ENCODE results near the gene FGF21. TPM values are rescaled to one million over a fixed set of nuclear protein-coding genes. Genes with fewer than 3 reads are reported as not detected.

FGF21 gene
- total and polyA plus RNA-seq, 2 donors (not counting 1 experiment from before 2014, with no cell fraction given) = not detected

DNA sequence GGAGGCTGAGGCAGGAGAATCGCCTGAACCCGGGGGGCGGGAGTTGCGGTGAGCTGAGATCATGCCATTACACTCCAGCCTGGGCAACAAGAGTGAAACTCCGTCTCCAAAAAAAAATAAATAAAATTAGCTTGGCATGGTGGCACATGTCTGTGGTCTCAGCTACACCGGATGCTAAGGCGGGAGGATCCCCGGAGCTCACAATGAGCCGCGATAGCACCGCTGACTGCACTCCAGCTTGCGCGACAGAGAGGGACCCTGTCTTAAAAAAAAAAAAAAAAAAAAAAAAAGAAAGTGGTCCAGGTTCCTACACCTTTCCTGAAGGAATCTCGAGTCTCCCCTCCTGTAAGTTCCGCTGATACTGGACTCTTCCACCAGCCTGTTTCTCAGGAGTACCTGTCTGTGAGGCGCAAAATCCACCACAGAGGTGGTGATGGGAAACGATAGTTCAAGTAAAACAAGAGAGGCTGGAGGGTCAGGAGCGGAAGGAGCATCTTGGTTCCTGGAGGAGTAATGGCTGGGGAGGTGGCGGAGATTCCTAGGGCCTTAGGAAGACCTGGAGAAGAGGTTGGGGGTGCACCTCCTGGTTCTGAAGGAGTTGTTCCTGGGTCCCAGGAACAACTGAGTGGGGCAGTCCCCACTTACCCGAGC, 3.4 kb upstream of the FGF21 start:
- no peak overlapping the region for H3K27ac ChIP-seq (ENCODE audit: insufficient read depth, low read length)
- no peaks in the 10 kb centered on the region for H4K20me1 ChIP-seq (ENCODE audit: control insufficient read depth, extremely low read depth, insufficient read depth, low read length)
- no peak overlapping the region for H3K9ac ChIP-seq (ENCODE audit: insufficient read depth, low read length)
- H3K4me2 ChIP-seq (ENCODE audit: extremely low read depth, insufficient read depth, low read length) = peak overlapping the region; percentile 48
- H3K4me3 ChIP-seq (replicated peaks in 1 of 4; ENCODE audit: control extremely low read depth in 1 of 4, insufficient read depth in 1 of 4, low read depth in 3 of 4, low read length in 4 of 4) = peak overlapping the region in 3 of 4 experiments; percentile 4 to 37 (median 4)
- peaks cover 3% of the 10 kb centered on the region for H3K4me1 ChIP-seq (ENCODE audit: control insufficient read depth, extremely low read depth, insufficient read depth, low read length)
- H2AFZ ChIP-seq (ENCODE audit: low read length) = no peak overlapping the region
- H3K9me3 ChIP-seq (ENCODE audit: control insufficient read depth, insufficient read depth, low read depth, low read length) = no peaks in the 10 kb centered on the region
- TF ChIP-seq, protein P1, sequence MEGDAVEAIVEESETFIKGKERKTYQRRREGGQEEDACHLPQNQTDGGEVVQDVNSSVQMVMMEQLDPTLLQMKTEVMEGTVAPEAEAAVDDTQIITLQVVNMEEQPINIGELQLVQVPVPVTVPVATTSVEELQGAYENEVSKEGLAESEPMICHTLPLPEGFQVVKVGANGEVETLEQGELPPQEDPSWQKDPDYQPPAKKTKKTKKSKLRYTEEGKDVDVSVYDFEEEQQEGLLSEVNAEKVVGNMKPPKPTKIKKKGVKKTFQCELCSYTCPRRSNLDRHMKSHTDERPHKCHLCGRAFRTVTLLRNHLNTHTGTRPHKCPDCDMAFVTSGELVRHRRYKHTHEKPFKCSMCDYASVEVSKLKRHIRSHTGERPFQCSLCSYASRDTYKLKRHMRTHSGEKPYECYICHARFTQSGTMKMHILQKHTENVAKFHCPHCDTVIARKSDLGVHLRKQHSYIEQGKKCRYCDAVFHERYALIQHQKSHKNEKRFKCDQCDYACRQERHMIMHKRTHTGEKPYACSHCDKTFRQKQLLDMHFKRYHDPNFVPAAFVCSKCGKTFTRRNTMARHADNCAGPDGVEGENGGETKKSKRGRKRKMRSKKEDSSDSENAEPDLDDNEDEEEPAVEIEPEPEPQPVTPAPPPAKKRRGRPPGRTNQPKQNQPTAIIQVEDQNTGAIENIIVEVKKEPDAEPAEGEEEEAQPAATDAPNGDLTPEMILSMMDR (conservative IDR thresholded peaks at IDR 0.05 in 1 of 2, IDR thresholded peaks at IDR 0.05 in 1 of 2; ENCODE audit: low read depth in 1 of 2, low read length in 2 of 2) = no peak
- TF ChIP-seq EZH2 (IDR thresholded peaks at IDR 0.05; ENCODE audit: low read length, missing control alignments) = no peak
- H3K27me3 ChIP-seq (ENCODE audit: control insufficient read depth, insufficient read depth, low read length) = peaks cover 22% of the 10 kb centered on the region
- no peaks in the 10 kb centered on the region for H3K36me3 ChIP-seq (ENCODE audit: control insufficient read depth, insufficient read depth, low read length)
- H3K79me2 ChIP-seq (ENCODE audit: control insufficient read depth, insufficient read depth, low read length) = no peaks in the 10 kb centered on the region
- DNase-seq (ENCODE audit: low read depth in 2 of 2) = no peak

DNA sequence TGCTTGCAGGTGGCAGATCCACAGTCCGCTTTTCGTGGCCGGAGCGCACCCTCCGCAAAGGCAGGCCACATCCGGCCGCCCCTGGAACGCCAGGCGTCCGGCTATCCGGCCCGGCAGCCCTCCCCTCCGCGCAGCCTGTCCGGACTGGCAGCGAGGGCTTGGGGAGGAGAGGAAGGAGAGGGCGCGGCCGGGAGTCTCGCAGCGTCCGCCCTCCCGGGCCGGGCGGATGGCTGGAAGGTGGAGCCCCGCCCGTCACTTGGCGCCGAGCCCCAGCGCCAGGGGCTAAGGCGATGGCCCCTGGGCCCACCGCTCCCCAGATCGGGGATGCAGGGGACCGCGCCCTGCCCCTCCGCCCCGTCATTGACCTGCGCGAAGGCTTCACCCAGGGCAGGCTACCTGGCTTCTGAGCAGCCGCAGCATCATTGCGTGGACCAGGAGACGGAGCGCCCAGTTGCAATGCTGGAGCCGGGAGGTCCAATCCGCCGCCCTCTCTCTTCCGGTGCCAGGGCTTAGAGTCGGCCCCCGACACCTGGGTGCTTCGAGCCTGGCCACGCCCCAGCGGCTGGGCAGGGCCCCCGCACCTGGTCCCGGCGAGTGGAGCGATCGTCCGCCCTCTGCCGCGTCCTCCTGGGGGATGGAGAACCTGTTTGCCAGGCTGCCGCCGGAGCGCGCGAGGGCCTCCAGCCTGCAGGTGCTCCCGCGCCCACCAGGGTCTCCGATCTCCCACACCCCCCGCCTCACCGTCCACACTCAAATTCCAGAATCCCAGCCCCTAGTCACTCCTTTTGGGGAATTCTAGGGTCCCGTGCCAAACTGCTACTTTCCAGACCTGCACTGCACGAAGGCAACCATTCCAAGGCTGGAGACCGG, 2.6 kb upstream of the FGF21 start, which contains the start of gene FUT1:
TSS of gene FUT1 (minus strand) at position 146 of the 870 bp plus-strand sequence. CDS start 1,360 bp downstream, outside the sequence.
- H3K9ac ChIP-seq (ENCODE audit: insufficient read depth, low read length) = no peak within 1 kb of the TSS
- peak within 1 kb of the TSS; percentile 48 for H3K4me2 ChIP-seq (ENCODE audit: extremely low read depth, insufficient read depth, low read length)
- H2AFZ ChIP-seq (ENCODE audit: low read length) = no peak within 1 kb of the TSS
- no peak within 1 kb of the TSS for H3K27ac ChIP-seq (ENCODE audit: insufficient read depth, low read length)
- H3K36me3 ChIP-seq (ENCODE audit: control insufficient read depth, insufficient read depth, low read length) = no peaks in the 10 kb centered on the region
- H3K27me3 ChIP-seq (ENCODE audit: control insufficient read depth, insufficient read depth, low read length) = peaks cover 22% of the 10 kb centered on the region
- DNase-seq (ENCODE audit: low read depth in 2 of 2) = peak in 1 of 2 donors; percentile 40
- TF ChIP-seq EZH2 (IDR thresholded peaks at IDR 0.05; ENCODE audit: low read length, missing control alignments) = peak; percentile 59
- TF ChIP-seq, protein P1 (conservative IDR thresholded peaks at IDR 0.05 in 1 of 2, IDR thresholded peaks at IDR 0.05 in 1 of 2; ENCODE audit: low read depth in 1 of 2, low read length in 2 of 2) = no peak
- no peaks in the 10 kb centered on the region for H3K9me3 ChIP-seq (ENCODE audit: control insufficient read depth, insufficient read depth, low read depth, low read length)
- H4K20me1 ChIP-seq (ENCODE audit: control insufficient read depth, extremely low read depth, insufficient read depth, low read length) = no peaks in the 10 kb centered on the region
- no peaks in the 10 kb centered on the region for H3K79me2 ChIP-seq (ENCODE audit: control insufficient read depth, insufficient read depth, low read length)
- peak within 1 kb of the TSS in 3 of 4 experiments; percentile 4 to 37 (median 4) for H3K4me3 ChIP-seq (replicated peaks in 1 of 4; ENCODE audit: control extremely low read depth in 1 of 4, insufficient read depth in 1 of 4, low read depth in 3 of 4, low read length in 4 of 4)
- H3K4me1 ChIP-seq (ENCODE audit: control insufficient read depth, extremely low read depth, insufficient read depth, low read length) = peaks cover 3% of the 10 kb centered on the region

DNA sequence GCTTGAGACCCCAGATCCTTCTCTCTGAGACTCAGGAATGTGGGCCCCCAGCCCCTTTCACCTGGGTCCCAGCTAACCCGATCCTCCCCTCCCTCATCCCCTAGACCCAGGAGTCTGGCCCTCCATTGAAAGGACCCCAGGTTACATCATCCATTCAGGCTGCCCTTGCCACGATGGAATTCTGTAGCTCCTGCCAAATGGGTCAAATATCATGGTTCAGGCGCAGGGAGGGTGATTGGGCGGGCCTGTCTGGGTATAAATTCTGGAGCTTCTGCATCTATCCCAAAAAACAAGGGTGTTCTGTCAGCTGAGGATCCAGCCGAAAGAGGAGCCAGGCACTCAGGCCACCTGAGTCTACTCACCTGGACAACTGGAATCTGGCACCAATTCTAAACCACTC, 463 bp downstream of the FGF21 start:
- no peaks in the 10 kb centered on the region for H3K36me3 ChIP-seq (ENCODE audit: control insufficient read depth, insufficient read depth, low read length)
- no peak overlapping the region for H3K4me3 ChIP-seq (replicated peaks in 1 of 4; ENCODE audit: control extremely low read depth in 1 of 4, insufficient read depth in 1 of 4, low read depth in 3 of 4, low read length in 4 of 4)
- no peak for TF ChIP-seq EZH2 (IDR thresholded peaks at IDR 0.05; ENCODE audit: low read length, missing control alignments)
- TF ChIP-seq, protein P1 (conservative IDR thresholded peaks at IDR 0.05 in 1 of 2, IDR thresholded peaks at IDR 0.05 in 1 of 2; ENCODE audit: low read depth in 1 of 2, low read length in 2 of 2) = no peak
- no peaks in the 10 kb centered on the region for H4K20me1 ChIP-seq (ENCODE audit: control insufficient read depth, extremely low read depth, insufficient read depth, low read length)
- H3K4me2 ChIP-seq (ENCODE audit: extremely low read depth, insufficient read depth, low read length) = no peak overlapping the region
- H3K9ac ChIP-seq (ENCODE audit: insufficient read depth, low read length) = no peak overlapping the region
- no peaks in the 10 kb centered on the region for H3K79me2 ChIP-seq (ENCODE audit: control insufficient read depth, insufficient read depth, low read length)
- H3K27me3 ChIP-seq (ENCODE audit: control insufficient read depth, insufficient read depth, low read length) = peaks cover 20% of the 10 kb centered on the region
- no peak overlapping the region for H2AFZ ChIP-seq (ENCODE audit: low read length)
- DNase-seq (ENCODE audit: low read depth in 2 of 2) = no peak
- H3K4me1 ChIP-seq (ENCODE audit: control insufficient read depth, extremely low read depth, insufficient read depth, low read length) = peaks cover 3% of the 10 kb centered on the region
- no peaks in the 10 kb centered on the region for H3K9me3 ChIP-seq (ENCODE audit: control insufficient read depth, insufficient read depth, low read depth, low read length)
- no peak overlapping the region for H3K27ac ChIP-seq (ENCODE audit: insufficient read depth, low read length)
